ENCODE results near the gene INKA1.

INKA1 gene

DNA sequence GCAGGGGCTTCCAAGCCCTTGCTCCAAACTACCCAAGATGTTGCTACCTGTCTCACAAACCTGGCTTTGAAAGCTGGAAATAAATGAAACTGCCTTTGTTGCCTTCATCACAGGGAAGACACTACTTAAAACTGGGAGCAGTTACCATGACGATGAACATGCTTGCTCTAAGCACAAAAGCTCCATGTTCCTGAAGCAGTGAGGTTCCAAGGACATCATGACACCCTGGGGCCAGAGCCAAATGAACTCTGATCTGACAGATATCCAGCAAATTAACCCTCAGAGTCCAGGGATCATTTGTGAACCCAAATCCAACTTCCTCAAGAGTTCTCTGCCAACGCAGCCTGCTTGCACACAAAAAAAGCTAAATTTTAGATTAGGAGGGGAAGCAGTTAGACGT is 42.6 kb downstream of the INKA1 start:
- H3K9me2 ChIP-seq (replicated peaks; ENCODE audit: insufficient read depth, low read length) = no peaks in the 10 kb centered on the region
- no peaks in the 10 kb centered on the region for H3K9me3 ChIP-seq (replicated peaks; ENCODE audit: insufficient read depth, low read length)
- DNase-seq = no peak
- no peak overlapping the region for H3K4me3 ChIP-seq (ENCODE audit: low read length)
- H3K27me3 ChIP-seq (replicated peaks; ENCODE audit: insufficient read depth, low read length) = no peaks in the 10 kb centered on the region
- no peak for TF ChIP-seq EZH2phosphoT487 (IDR thresholded peaks at IDR 0.05; ENCODE audit: low read length)
- TF ChIP-seq EZH2 (optimal IDR thresholded peaks at IDR 0.05; ENCODE audit: low read depth, low read length) = no peak
- TF ChIP-seq CTCF (IDR thresholded peaks at IDR 0.05; ENCODE audit: low read length) = no peak
- no peak overlapping the region for H3K9ac ChIP-seq (ENCODE audit: low read length)
- no peaks in the 10 kb centered on the region for H3K4me1 ChIP-seq (ENCODE audit: low read length)
- H4K20me1 ChIP-seq (ENCODE audit: insufficient read depth, low read length) = no peaks in the 10 kb centered on the region
- H3K27ac ChIP-seq (ENCODE audit: low read length) = no peak overlapping the region
- no peak overlapping the region for H2AFZ ChIP-seq (ENCODE audit: low read length)
- H3K4me2 ChIP-seq (ENCODE audit: low read depth, low read length) = no peak overlapping the region
- no peaks in the 10 kb centered on the region for H3K79me2 ChIP-seq (ENCODE audit: low read length)
- no peaks in the 10 kb centered on the region for H3F3A ChIP-seq (ENCODE audit: insufficient read depth, low read length)
- no peaks in the 10 kb centered on the region for H3K36me3 ChIP-seq (replicated peaks; ENCODE audit: insufficient read depth, low read length)

Measured in MM.1S (cell line).